Amniotic epithelial cell (primary cell): Measurements from ENCODE around the gene DEAF1.

Source experiments
- DNase-seq: peaks from one replicate; pipeline ENCODE4 v3.0.0-alpha.2; 2010; ENCODE audit warnings: low read depth

The DEAF1 gene

DNA sequence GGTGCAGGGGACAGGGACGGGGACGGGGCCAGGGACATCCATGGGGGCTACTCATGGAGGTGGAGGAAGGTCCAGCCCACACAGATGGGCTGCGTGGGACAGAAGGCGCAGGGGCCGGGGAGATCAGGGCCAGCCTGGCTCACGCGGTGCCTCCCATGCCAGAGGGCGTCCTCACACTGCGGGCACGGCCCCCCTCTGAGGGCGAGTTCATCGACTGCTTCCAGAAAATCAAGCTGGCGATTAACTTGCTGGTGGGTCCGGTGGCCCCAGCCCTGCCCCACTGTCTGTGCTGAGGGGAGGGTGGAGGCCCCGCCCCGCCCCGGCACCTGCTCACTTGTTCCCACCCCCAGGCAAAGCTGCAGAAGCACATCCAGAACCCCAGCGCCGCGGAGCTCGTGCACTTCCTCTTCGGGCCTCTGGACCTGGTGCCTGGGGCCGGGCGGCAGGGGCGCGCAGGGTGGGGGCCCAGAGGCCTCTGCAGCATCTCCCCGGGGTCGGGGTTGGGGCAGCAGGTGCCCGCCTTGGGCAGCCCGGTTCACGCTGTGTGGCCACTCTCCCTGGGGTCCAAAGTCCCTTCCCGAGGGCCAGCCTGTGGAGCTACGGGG, 26.8 kb upstream of the DEAF1 start:
- DNase-seq: no peak

DNA sequence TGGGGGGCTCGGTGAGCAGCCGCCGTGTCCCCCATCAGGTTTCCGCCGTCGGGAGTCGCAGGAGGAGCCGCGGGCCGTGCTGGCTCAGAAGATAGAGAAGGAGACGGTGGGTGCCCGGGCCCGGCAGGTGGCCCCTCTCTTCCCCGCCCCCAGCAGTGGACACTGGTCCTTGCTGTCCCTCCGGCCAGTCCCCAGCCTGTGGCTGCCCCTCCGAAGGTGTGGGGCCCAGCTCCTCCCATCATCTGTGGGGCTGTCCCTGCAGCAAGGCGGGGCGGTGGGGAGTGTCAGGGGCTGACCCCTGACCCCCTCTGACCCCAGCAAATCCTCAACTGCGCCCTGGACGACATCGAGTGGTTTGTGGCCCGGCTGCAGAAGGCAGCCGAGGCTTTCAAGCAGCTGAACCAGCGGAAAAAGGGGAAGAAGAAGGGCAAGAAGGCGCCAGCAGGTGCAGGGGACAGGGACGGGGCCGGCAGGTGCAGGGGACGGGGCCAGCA, 26.3 kb upstream of the DEAF1 start:
- no peak for DNase-seq

DNA sequence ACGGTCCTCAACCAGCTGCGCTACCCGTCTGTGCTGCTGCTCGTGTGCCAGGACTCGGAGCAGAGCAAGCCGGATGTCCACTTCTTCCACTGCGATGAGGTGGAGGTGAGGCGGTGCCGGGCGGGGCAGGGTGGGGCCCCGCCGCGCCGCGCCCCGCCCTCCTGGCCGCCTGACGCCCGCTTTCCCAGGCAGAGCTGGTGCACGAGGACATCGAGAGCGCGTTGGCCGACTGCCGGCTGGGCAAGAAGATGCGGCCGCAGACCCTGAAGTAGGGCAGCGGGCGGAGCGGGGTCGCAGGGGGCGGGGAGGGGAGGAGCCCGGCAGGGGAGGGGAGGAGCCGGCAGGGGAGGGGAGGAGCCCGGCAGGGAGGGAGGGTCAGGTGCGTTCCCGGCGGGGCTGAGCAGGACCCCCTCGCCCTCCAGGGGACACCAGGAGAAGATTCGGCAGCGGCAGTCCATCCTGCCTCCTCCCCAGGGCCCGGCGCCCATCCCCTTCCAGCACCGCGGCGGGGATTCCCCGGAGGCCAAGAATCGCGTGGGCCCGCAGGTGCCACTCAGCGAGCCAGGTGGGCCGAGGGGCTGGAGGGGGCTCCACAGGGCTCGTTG, 25.7 kb upstream of the DEAF1 start:
- DNase-seq: no peak

DNA sequence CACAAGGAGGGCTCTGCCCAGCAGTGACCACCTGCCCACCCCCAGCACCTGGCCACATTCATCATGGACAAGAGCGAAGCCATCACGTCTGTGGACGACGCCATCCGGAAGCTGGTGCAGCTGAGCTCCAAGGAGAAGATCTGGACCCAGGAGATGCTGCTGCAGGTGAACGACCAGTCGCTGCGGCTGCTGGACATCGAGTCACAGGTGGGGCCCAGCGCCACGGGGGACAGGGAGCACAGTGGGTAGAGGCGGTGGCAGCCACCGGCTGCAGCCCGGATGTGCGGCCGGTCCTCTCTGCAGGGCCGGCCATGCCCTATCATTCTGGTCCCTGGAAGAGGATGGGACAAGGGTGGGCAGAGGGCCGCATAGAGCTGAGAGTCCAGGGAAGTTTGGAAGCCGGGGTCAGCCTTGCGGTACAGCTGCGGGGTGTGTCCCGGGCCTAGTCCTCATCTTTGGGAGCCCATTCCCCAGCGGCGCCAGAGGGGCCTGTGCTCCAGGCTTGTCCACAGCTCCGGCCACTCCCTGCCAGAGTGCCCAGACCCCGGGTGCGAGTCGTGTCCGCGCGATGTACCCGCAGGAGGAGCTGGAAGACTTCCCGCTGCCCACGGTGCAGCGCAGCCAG, 25.1 kb upstream of the DEAF1 start:
- no peak for DNase-seq

DNA sequence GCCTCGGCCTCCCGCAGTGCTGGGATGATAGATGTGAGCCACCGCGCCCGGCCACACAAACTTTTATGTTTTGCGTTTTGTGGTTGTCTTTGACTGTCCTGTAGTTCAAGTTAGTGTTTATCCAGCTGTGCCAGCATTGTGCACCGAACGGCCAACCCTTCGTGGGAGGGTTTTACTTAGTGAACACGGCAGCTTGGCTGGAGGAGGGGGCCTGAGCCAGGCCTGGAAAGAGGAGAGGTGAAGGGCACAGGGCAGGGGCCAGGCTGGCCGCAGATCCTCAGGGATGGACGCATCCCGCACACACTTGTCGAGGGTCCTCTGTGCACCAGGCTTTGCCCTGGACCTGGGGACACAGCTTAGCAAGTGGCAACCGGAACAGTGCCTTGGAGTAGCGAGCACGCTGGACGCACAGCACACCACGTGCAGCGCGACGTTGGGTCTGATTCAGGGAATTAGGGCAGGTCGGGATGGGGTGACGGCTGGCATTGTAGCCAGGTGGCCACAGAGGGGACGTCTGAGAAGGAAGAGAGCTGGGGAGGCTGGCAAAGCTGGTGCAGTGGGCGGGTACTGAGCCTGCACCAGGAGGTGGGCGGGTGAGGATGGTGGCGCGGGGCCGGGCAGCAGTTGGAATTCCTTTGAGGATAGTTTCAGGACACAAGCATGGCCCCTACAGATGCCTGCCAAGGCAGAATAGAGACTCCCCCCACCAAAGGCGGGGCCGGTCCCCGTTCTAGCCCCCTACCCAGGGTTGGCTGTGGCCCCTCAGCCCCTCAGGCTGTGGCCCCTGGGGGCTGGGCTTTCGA, 24.4 kb upstream of the DEAF1 start:
- DNase-seq: no peak

DNA sequence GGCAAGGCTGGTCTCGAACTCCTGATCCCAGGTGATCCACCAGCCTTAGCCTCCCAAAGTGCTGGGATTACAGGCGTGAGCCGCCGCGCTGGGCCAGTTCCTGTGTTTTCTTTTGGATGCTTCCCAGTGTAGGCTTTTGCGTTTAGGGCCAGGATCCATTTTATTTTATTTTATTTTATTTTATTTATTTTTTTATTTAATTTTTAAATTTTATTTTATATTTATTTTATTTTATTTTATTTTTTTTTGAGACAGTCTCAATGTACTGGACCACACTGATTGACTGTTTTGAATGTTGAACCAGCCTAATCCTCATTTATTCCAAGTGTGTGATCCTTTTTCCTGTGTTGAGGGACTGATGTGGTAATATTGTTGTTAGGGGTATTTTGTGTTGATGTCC, 19.4 kb upstream of the DEAF1 start:
- DNase-seq: no peak

DNA sequence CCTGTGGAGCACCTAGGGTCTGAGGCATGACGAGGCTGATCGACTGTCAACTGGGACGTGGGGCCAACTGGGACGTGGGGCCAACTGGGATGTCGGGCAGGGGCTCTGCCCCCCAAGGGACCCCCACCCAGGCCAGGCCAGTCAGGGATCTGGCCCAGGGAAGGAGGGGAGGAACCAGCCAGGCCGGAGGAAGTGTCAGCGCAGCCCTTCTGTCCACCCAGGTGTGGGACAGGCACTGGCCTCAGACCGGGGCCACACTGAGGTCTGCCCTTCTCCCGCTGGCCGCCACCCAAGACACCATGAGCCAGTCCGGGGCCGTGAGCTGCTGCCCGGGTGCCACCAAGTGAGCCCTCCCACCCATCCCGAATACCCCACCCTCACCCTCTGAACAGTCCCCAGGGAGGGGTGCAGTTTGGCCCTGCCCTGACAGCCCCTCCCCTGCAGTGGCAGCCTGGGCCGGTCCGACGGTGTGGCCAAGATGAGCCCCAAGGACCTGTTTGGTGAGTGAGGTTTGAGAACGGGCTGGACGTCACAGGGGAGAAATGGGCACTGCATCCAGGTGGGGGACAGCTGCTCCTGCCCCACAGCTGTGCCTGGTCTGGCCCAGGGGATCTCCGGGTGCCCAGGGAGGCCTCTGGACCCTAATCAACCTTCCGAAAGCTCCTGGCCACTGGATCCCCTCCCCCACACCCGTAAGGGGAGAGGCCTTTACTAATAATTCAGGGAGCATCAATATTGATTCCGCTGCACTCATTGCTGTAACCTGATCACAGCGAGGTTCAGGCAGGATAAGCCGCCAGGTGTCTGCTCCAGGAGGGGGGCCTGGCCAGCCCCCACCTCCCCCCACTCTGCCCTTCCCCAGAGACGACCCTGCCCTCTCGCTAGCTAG, 14.3 kb upstream of the DEAF1 start:
- DNase-seq: no peak

DNA sequence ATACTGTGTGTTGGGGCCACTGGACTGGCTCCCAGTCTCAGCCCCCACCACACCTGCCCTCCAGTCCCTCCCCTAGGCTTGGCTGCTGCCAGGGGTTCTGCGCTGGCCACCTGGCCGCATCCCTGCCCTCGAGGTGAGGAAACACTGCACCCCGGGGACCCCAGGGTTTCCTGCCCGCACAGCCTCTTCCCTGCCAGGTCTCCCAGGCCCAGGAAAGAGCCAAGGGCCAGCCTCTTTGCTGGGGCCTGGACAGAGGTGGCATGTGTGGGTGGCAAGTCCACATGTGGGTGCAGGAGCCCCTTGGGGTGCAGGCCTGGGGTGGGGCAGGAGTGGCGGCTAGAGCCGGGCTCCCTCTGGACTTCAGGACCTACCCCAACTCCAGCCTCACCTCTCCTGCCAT, 13.5 kb upstream of the DEAF1 start:
- DNase-seq: no peak

DNA sequence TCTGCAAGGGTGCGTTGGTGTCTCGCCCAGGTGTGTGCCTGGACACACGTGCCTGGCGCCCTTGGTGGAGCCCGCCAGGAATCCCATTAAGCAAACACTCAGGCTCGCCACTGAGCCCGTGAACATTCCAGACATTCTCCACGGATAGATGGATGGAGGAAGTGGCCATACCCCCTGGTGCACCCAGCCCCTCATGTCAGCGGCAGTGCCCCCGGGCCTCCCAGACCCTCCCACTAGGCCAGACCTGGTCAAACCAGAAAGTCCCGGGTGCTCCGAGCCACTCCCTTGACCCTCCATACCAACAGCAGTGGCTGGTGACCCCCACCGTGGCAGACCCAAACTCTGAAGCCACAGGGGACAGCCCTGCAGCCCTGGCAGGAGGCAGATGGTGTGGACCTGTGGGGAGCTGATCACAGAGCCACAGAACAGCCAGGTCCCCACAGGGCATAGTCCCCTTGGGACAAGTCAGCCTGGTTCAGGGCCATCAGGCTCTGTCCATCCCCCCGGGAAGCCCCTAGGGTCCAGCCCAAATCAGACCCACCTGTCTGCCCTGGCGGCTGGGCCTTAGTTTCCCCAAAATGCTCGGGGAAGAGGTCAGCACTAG, 12.9 kb upstream of the DEAF1 start:
- no peak for DNase-seq

DNA sequence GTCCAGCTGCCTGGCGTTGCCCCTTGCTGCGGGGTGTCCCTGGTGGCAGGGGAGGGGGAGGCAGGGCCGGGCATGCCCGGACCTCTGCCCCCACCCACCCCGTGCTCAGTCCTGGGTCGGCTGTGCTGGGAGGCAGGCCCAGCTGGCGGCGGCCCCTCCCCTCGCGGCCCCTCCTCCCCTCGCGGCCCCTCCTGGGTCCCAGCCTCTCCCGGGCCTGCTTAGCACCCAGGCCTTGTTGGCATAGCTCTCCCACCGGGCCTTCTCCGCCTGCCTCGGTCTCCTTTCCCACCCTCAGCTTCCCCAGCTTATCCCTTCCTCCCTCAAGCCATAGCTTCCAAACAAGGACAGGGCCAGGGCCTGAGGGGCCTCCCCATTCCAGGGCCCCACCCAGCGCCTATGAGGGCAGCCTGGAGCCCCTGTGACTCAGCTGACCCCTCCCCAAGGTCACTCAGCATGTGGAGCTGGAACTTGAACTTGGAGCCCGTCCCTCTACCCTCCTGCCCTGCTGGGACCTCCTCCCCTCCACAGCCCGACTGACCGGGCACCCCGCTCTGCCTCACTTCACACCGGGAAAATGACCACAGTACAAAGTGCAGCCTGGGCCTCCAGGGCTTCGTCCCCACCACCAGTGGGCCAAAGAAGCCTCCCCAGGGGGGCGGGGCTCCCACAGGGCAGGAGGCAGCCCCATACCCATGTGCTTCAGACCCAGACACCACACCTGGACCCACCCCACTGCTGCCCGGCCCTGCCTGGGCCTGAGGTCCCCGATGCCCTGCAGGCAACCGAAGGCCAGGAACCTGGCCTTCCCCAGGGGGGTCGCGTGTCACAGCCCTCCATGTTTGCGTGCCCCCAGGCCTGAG, 12.2 kb upstream of the DEAF1 start:
- DNase-seq: no peak

DNA sequence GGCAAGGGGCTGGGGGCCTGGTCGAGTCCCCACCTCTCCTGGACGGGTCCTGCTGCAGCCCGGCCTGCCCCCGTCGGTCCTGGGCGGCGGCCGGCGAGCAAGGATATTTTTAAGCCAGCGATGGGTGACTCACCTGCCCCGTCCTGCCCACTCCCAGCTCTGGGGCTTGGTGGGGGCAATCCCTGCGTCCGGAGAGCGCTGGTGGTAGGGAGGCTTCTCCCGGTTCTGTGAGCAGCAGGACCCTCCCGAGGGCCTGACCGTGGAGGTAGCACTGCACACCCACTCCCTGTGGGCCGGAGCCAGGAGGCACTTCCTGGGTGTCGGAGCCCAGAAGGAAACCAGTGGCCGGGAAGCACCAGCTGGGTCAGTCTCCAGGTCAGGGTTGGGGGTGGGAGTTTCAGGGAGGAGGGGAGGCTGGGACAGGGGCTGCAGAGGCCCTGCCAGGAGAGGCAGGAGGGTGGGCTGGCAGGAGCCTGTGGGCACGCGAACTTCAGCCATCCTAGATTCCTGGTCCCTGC, 11.5 kb upstream of the DEAF1 start:
- no peak for DNase-seq

DNA sequence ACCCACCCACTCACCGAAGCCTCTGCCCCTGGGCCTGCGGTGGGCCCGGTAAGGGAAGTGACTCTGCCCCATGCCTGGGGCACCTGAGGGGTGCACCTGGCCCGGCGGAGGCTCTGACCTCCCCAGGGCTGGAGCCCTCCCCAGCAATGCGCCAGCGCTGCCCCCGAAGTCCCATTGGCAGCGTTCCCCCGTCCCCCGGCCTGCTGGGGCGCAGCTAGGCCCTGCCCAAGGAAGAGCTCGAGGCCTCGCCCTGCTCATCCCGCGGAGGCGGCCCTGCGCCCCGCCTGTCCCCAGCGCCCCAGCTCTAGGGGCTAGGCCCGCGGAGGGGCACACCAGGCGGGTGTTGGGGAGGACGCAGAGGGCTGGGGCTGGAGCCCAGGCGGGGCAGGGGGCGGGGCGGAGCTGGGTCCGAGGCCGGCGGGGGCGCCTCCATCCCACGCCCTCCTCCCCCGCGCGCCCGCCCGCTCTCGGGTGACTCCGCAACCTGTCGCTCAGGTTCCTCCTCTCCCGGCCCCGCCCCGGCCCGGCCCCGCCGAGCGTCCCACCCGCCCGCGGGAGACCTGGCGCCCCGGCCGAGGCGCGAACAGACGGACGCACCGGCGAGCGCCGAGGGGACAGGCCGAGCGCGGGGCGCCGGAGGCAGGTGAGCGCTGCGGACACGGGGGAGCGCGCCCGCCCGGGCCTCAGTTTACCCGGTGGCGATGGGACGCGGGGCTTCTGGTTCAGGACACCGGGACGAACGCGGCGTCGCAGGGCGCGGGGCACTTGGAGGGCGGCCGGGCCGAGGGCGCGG, 10.8 kb upstream of the DEAF1 start, which contains the start of gene EPS8L2:
EPS8L2 (plus strand) TSS at position 586 of the 793 bp plus-strand sequence. CDS start 3,177 bp downstream, outside the sequence.
- no peak for DNase-seq

DNA sequence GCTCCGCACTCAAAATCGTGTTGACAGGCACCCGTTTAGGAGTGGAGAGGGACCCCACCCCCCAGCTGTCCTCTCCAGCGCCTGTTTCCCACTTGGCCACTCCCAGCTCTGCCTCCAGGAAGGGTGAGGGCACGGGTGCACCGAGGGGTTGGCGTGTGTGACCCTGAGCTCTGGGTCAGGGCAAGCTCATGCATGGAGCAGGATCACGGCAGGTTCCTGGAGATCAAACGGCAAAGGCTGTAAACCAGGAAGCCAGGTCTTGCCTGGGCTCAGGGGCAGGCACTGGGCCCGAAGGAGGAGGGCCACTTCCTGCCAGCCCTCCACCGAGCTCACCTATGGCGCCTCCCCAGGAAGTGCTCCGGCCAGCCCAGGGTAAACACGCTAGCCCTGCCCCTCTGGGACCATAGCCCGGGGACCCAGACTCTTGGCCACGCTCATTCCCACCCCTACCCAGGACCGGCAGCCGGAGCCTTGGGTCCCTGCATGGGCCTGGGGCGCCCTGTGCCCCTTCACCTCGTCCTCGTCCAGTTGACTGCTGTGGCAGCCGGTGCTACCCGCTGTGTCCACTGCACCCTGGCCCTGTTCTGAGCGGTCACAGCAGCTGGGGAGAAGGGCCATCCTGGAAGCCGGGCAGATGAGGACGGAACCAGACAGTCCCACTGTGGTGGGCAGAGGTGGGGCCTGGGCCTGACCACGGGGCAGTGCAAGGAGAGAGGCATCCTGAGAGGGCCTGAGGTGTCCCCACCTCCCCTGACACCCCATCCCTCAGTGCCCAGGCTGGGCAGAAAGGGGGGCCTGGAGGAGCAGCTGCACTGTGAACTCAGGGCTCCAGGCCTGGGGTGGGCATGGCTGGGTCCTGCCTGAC, 10.0 kb upstream of the DEAF1 start:
- DNase-seq: no peak

DNA sequence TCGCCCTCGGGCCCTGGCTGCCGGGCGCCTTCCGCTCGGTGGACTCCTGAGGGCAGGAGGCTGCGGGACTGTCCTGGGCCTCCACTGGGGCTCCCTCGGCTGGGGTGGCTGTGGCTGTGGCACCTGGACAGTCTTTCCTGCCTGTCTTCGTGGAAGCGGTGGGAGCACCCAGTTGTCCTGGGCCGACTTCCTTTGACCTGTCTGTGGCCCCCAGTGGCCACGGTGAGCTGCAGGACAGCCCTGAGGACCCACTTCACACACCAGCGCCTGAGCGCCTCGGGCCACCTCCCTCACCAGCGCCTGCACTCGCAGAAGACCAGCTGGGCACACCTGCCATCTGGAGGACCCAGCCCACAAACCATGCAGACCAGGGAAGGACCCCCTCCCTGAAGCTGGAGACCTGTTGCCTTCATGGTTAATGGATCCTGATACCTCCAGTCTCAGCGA, 9.2 kb upstream of the DEAF1 start:
- DNase-seq: no peak

DNA sequence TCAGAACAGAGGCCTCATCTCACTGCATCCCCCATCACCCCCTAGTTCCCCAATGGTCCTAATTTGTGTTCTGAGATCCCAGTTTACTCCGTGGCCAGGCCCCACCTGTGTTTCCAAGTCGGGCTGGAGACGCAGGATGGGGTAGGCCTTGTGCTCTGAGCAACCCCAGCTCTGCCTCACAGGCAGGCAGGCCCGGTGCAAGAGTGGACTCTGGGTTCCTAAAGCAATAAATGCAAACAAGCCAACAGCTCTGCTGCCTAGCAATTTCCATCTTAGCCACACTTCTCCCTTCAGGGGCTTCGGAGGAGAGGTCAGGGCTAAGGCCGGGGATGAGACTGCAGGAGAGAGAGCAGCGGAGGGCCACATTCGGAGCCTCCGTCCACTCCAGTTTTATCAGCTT, 8.5 kb upstream of the DEAF1 start:
- no peak for DNase-seq

DNA sequence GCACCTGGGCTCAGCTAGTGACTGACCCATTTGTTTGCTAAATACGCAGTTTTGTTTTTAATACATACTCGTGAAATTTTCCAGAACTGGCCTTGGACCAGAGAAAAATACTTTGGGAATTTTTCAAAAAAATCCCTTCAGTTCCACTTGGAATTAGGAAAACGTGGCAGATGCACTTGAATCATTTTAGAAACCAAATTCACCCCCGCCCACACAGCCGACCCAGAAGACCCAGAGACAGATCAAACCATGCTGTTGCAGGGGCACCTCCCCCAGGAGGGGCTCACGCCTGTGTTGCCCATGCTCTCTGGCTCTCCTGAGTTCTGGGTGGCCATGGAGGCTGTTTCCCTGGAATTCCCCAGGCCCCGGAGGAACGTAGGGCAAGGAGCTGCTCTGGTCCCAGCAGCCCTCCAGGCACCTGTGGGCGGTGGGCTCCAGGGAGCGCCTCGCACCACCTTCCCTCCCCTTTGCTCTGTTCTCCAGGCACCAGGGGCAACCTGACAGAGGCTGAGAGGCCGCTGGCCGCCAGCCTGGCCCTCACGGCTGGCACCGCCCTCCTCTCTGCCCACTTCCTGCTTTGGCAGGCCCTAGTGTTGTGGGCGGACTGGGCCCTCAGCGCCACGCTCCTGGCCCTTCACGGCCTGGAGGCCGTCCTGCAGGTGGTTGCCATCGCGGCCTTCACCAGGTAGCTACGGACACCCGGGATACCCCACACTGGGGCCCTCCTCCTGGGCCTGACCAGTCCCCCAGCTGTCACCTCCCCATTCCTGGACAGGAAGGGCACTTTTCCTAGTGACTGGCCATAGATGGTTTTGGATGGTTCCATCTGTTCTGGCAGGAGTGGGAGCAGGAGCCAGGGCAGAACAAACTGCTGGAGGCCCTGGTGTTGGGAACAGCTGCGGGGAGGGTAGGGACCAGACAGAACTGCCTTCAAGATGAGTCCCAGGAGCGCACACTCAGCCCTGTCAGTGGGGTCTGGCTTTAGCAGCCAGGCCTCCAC, 7.7 kb upstream of the DEAF1 start:
- no peak for DNase-seq
